HG02943 (cell line): ENCODE measurements around the gene LCE1D.

ENCODE experiments used
- ATAC-seq: cut with Tn5 transposase; IDR thresholded peaks from one replicate; pipeline ENCODE4 v1.9.1; 2021; ENCODE audit warnings: mild to moderate bottlenecking, low read depth, moderate library complexity; ENCODE audit not compliant: unreplicated experiment

Gene LCE1D, protein sequence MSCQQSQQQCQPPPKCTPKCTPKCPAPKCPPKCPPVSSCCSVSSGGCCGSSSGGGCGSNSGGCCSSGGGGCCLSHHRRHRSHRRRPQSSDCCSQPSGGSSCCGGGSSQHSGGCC

GRCh38 chr1:152796421-152796820, at the start of gene LCE1D:
Gene LCE1D (plus strand): TSS chr1:152796721. CDS start chr1:152797795, 1,074 bp downstream.
- ATAC-seq: no peak

DNA sequence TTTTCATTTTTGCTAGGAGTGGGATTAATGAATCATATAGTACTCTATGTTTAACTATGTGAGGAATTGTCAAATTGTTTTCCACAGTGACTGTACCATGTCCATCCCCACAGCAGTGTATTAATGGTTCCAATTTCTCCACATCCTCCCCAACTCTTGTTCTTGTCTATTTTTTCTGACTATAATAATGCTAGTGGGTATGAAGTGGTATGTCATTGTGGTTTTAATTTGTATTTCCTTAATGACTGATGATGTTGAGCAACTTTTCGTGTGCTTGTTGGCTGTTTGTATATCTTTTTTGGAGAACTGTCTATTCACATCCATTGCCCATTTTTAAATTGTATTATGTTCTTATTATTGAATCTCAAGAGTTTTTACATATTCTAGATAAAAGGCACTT, 48.7 kb upstream of the LCE1D start:
- ATAC-seq: no peak

GRCh38 chr1:152752225-152752624, 44.3 kb upstream of the LCE1D start:
- no peak for ATAC-seq

GRCh38 chr1:152753586-152753985, 42.9 kb upstream of the LCE1D start:
- no peak for ATAC-seq

GRCh38 chr1:152756872-152757271, 39.6 kb upstream of the LCE1D start:
- no peak for ATAC-seq

GRCh38 chr1:152757747-152758146, 38.8 kb upstream of the LCE1D start, which contains the start of gene KPRP:
Gene KPRP (plus strand): TSS chr1:152758025. CDS start chr1:152759589, 1,564 bp downstream.
- no peak for ATAC-seq

DNA sequence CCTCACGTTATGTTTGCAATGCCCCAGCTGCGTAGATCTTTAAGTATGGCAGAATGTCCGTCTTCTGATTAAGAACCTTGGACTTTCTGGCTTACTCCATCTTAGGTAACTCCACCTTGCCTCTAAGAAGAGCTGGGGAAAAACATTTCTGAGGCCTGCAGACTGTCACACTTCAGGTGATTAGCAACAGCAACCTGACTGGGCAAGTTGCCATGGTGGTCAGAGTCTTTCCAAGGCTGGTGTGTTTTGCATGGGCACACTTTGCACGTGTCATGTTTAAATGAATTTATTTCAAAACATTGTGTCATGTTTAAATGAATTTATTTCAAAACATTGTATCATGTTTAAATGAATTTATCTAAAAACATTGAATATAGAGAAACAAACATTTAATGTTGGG, 37.9 kb upstream of the LCE1D start:
- ATAC-seq: no peak

DNA sequence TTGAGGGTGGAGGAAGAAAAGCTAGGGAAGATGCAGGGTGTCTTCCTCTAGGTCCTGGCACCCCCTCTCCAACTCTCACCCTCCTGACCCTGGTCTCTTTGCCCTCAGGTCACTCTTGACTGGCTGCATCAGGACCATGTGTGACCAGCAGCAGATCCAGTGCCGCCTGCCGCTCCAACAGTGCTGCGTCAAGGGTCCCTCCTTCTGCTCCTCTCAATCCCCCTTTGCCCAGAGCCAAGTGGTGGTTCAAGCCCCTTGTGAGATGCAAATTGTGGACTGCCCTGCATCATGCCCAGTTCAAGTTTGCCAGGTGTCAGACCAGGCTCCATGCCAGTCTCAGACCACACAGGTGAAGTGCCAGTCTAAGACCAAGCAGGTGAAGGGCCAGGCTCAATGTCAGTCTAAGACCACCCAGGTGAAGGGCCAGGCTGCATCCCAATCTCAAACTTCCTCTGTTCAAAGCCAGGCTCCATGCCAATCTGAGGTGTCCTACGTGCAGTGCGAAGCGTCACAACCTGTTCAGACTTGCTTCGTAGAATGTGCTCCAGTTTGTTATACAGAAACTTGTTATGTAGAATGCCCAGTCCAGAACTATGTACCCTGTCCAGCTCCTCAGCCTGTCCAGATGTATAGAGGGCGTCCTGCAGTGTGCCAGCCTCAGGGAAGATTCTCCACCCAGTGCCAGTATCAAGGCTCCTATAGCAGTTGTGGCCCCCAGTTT, 36.9 kb upstream of the LCE1D start:
- no peak for ATAC-seq

DNA sequence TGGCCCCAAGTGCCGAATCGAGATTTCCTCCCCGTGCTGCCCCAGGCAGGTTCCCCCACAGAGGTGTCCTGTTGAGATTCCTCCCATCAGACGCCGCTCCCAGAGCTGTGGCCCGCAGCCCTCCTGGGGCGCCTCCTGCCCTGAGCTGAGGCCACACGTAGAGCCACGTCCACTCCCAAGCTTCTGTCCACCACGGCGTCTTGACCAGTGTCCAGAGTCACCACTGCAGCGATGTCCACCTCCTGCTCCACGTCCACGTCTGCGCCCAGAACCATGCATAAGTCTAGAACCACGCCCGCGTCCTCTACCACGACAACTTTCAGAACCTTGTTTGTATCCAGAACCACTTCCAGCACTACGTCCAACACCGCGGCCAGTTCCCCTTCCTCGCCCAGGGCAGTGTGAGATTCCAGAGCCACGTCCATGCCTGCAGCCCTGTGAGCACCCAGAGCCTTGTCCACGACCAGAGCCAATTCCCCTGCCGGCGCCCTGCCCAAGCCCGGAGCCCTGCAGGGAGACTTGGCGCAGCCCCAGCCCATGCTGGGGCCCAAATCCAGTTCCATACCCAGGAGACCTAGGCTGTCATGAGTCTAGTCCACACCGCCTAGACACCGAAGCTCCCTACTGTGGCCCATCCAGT, 35.9 kb upstream of the LCE1D start:
- no peak for ATAC-seq

GRCh38 chr1:152761609-152762213, 34.8 kb upstream of the LCE1D start:
- ATAC-seq: no peak

DNA sequence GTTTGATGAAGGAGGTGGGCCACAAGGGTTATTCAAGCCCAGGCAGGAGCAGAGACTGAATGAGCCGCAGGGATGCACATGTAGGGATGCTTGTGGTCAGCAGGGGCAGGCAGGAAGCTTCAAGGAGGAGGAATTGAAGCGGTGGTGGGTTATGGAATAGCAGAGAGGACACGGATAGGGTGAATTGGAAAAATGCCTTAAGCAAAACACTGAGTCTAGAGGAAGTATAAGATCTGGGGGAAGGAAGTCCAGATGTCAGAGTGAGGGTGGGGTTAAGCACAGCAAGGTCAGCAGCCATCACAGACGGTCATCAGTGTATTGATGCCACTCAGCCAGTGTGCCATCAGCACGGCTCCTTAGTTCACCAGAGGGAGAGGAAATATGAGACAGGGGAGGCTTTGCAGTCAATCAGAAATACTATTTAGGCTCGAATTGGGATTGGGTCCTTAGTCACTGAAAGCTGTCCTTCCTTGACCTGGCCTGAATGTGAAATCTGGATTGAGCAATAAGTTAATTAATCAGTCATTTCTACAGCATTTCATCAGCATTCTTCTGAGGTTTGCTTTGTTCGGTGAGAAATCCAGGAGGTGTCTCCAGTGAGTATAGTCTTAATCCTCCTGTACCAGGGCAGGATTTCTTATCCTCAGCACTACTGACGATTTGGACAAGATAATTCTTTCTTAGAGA, 27.5 kb upstream of the LCE1D start:
- ATAC-seq: no peak

DNA sequence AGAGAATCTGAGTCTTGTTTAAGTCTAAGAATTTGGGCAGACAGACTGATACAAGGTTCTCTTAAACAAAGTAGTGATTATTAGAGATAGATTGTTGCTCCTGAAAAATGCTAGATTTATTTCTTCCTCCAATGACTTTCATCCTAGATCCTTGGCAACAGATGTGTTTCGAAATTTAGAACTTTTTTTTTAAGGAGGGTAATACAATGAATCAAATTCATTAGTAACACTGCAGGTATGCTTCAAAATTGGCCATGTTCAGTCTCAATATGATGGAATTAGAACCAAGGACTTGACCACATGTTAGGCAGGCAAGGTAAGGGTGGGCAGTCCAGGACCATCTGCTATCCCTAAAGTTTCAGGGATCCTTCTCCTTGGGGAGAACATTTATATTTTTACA, 26.1 kb upstream of the LCE1D start:
- no peak for ATAC-seq

- no peak for ATAC-seq
These were observed 21.6 kb upstream of the LCE1D start, which contains the start of gene LCE1F for GRCh38 chr1:152774875-152775274. Gene LCE1F (plus strand): TSS chr1:152775140. CDS start chr1:152776372, 1,232 bp downstream.

DNA sequence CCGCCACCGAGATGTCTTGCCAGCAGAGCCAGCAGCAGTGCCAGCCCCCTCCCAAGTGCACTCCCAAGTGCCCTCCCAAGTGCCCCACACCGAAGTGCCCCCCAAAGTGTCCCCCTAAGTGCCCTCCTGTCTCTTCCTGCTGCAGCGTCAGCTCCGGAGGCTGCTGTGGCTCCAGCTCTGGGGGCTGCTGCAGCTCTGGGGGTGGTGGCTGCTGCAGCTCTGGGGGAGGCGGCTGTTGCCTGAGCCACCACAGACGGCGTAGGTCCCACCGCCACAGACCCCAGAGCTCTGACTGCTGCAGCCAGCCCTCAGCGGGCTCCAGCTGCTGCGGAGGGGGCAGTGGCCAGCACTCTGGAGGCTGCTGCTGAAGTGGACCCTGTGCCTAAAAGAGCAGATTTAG, 20.2 kb upstream of the LCE1D start:
- ATAC-seq: no peak

DNA sequence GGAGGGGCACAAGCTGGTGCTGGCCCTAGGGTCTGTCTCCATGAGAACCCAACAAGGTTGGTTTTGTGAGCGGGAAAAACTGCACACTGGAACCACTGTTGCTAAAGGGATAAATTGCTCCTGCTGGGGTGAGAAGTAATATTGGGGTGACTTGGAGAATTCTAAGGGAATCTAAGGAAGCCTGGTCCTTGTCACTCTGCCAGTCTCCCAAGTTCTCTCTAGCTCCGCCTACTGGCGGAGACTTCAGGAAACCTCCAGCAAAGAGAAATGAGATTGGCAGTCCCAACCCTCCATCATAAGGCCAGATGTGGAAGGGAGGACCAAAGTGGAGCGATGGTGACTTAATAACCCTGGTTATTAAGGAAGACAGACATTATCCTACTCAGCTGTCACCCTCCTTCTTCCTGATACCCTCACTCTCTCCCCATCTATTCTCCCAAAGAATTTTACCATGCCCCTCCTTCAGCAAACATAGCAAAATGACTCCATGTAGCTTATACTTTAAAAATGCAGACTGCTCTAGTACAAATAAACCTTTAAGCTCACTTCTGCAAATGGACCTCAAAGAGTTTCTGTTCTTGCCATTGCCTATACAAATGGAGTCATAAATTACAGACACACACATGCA, 18.9 kb upstream of the LCE1D start:
- no peak for ATAC-seq

DNA sequence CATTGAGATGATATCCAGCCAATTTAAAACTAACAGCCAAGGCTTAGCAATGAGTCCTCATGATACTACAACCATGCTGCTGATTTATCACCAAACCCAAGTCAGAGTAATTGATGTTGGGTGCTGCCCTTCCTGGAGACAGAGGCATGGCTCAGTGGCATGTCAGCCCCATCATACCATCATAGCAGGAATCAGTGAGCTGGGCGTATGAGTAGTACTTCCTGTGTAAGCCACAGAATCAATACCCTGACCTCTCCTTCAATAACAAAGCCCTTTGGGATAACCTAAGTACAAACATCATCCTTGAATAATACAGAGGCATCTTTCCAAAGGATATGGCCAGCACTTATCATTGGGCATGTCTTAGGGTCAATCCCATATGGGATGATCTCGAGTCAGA, 13.4 kb upstream of the LCE1D start:
- ATAC-seq: no peak

DNA sequence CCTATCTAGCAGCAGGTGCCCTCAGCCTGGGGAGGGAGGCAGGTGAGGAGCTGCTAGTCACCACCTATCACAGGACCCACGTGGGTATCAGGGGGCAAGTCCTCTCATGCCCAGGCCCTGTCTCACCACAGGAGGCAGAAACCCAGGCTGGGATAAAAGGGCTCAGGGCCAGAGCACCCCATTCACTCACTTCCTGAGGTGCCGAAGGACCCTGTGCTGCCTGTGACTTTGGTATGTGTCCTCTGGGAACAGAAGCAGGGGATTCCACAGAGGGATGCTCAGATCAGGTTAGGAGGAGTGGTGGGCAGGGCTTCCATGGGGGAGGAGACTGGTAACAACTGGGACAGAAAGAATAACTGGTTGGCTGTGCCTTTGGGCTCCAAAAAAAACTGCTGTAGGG, 10.4 kb upstream of the LCE1D start, which contains the start of gene LCE1E:
Gene LCE1E (plus strand): TSS at position 181 of the 400 bp plus-strand sequence. CDS start 1,043 bp downstream, outside the sequence.
- ATAC-seq: no peak

GRCh38 chr1:152795686-152796085, 835 bp upstream of the LCE1D start:
- ATAC-seq: no peak

DNA sequence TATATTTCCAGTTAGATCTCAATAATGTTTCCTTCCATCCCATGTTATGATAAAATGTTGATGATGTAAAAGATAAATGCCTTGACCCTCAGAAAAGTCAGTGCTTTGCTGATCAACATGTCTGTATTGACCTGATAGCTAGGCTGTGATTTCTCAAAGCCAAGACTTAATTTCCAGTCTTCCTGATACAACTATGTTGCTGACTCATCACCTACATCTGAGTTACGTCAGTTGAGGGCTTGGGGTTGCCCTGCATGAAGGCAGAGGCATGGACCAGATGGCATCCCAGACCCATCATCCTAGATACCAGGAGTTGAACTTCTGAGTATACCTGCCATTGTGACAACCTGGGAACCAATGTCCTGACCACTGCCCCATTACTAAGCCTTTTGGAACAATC, 4.8 kb downstream of the LCE1D start:
- no peak for ATAC-seq

GRCh38 chr1:152806576-152806975, 10.1 kb downstream of the LCE1D start, which contains the start of gene LCE1C:
Gene LCE1C (minus strand): TSS chr1:152806651. CDS start chr1:152805478, 1,173 bp downstream.
- ATAC-seq: no peak
